ENCODE results near the gene RBM6. TPM values are rescaled to one million over a fixed set of nuclear protein-coding genes. Genes with fewer than 3 reads are reported as not detected.

Gene RBM6, protein sequence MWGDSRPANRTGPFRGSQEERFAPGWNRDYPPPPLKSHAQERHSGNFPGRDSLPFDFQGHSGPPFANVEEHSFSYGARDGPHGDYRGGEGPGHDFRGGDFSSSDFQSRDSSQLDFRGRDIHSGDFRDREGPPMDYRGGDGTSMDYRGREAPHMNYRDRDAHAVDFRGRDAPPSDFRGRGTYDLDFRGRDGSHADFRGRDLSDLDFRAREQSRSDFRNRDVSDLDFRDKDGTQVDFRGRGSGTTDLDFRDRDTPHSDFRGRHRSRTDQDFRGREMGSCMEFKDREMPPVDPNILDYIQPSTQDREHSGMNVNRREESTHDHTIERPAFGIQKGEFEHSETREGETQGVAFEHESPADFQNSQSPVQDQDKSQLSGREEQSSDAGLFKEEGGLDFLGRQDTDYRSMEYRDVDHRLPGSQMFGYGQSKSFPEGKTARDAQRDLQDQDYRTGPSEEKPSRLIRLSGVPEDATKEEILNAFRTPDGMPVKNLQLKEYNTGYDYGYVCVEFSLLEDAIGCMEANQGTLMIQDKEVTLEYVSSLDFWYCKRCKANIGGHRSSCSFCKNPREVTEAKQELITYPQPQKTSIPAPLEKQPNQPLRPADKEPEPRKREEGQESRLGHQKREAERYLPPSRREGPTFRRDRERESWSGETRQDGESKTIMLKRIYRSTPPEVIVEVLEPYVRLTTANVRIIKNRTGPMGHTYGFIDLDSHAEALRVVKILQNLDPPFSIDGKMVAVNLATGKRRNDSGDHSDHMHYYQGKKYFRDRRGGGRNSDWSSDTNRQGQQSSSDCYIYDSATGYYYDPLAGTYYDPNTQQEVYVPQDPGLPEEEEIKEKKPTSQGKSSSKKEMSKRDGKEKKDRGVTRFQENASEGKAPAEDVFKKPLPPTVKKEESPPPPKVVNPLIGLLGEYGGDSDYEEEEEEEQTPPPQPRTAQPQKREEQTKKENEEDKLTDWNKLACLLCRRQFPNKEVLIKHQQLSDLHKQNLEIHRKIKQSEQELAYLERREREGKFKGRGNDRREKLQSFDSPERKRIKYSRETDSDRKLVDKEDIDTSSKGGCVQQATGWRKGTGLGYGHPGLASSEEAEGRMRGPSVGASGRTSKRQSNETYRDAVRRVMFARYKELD
- total RNA-seq (ENCODE audit: low replicate concordance) = 96.0 and 109 TPM in 2 replicates
- long read RNA-seq, transcript RBM6-210 (17 exons, 2,260 nt) = major isoform, 8 of 89 reads
- long read RNA-seq, transcript RBM6-204 (19 exons, 2,324 nt) = minor isoform, 5 of 89 reads
- long read RNA-seq, partial matches to known transcripts = 42 of 89 reads
- long read RNA-seq, other reads (novel, unspliced or antisense) = 31 of 89 reads

GRCh38 chr3:49939858-49940666 is at the start of gene RBM6:
RBM6 (plus strand) TSS chr3:49940150; CDS start chr3:49962642, 22,492 bp downstream.
- H3K27ac Mint-ChIP-seq = peak within 1 kb of the TSS; percentile 98
- H3K4me3 Mint-ChIP-seq = peak within 1 kb of the TSS; percentile 98
- H3K36me3 Mint-ChIP-seq = peaks cover 15% of the 10 kb centered on the region
- H3K4me1 Mint-ChIP-seq (ENCODE audit: unreplicated experiment) = peaks cover 7% of the 10 kb centered on the region
- TF ChIP-seq, protein P1, sequence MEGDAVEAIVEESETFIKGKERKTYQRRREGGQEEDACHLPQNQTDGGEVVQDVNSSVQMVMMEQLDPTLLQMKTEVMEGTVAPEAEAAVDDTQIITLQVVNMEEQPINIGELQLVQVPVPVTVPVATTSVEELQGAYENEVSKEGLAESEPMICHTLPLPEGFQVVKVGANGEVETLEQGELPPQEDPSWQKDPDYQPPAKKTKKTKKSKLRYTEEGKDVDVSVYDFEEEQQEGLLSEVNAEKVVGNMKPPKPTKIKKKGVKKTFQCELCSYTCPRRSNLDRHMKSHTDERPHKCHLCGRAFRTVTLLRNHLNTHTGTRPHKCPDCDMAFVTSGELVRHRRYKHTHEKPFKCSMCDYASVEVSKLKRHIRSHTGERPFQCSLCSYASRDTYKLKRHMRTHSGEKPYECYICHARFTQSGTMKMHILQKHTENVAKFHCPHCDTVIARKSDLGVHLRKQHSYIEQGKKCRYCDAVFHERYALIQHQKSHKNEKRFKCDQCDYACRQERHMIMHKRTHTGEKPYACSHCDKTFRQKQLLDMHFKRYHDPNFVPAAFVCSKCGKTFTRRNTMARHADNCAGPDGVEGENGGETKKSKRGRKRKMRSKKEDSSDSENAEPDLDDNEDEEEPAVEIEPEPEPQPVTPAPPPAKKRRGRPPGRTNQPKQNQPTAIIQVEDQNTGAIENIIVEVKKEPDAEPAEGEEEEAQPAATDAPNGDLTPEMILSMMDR (conservative IDR thresholded peaks at IDR 0.05) = no peak
- peak; percentile 96 for DNase-seq (ENCODE audit: extremely low spot score, unreplicated experiment)
- H3K9me3 Mint-ChIP-seq = no peaks in the 10 kb centered on the region
- H3K27me3 Mint-ChIP-seq = no peaks in the 10 kb centered on the region

- no peak for DNase-seq (ENCODE audit: extremely low spot score, unreplicated experiment)
- TF ChIP-seq, protein P1 (conservative IDR thresholded peaks at IDR 0.05) = no peak
- no peaks in the 10 kb centered on the region for H3K36me3 Mint-ChIP-seq
- H3K4me3 Mint-ChIP-seq = no peak overlapping the region
- H3K9me3 Mint-ChIP-seq = no peaks in the 10 kb centered on the region
- no peak overlapping the region for H3K27ac Mint-ChIP-seq
- H3K27me3 Mint-ChIP-seq = no peaks in the 10 kb centered on the region
- no peaks in the 10 kb centered on the region for H3K4me1 Mint-ChIP-seq (ENCODE audit: unreplicated experiment)
These were observed 44.2 kb upstream of the RBM6 start for GRCh38 chr3:49895791-49896190.

DNA sequence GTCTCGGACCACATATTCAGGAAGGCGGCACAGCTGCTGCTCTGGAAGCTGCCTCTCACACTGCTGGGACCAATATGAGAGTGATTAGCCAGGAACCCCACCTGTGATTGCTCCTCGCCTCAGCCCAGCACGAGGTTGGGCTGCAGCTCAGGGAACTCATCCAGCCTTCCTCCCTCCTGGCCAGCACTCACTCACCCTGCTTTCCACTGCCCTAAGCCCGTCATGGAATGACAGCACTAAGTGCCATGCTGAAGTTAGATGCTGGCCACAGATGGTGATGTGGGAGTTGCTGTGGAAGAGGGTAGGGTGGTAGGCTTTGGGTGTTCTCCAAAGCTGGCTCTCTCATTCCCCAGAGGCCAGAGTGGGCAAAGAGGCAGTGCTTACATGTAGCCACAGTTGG is 43.6 kb upstream of the RBM6 start:
- H3K27me3 Mint-ChIP-seq = no peaks in the 10 kb centered on the region
- TF ChIP-seq, protein P1 (conservative IDR thresholded peaks at IDR 0.05) = no peak
- no peak overlapping the region for H3K4me3 Mint-ChIP-seq
- DNase-seq (ENCODE audit: extremely low spot score, unreplicated experiment) = no peak
- no peaks in the 10 kb centered on the region for H3K36me3 Mint-ChIP-seq
- no peaks in the 10 kb centered on the region for H3K4me1 Mint-ChIP-seq (ENCODE audit: unreplicated experiment)
- H3K9me3 Mint-ChIP-seq = no peaks in the 10 kb centered on the region
- H3K27ac Mint-ChIP-seq = no peak overlapping the region

DNA sequence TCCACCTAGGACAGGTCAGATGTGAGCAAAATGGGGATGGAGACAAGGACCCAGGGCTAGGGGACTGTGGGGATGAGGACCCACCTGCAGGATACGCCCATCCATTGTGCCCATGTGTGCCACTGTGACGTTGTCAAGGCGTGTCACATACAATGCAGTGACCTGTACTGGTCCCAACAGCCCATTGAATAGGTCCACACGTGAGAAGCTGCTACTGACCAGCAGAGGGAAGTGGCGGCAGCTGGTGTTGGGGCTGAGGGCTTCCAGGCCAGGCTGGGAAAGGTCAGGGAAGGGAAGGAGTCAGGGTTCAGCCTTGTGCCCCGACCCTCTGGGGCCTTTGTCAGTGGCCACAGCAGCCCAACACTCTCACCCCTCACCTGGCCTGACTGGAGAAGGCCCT is 41.0 kb upstream of the RBM6 start:
- DNase-seq (ENCODE audit: extremely low spot score, unreplicated experiment) = no peak
- Mint-ChIP-seq H3K27ac (no peak overlapping the region), H3K9me3 (no peaks in the 10 kb centered on the region), H3K4me1 (ENCODE audit: unreplicated experiment) (no peaks in the 10 kb centered on the region), H3K4me3 (no peak overlapping the region), H3K36me3 (no peaks in the 10 kb centered on the region), H3K27me3 (no peaks in the 10 kb centered on the region)
- TF ChIP-seq, protein P1 (conservative IDR thresholded peaks at IDR 0.05) = no peak

Data from type B pancreatic cell (in vitro differentiated cells).